ENCODE measurements around the gene PRKCH. TPM values are rescaled to one million over a fixed set of nuclear protein-coding genes. Genes with fewer than 3 reads are reported as not detected.
A peak's percentile ranks its signal among the peaks of the same experiment; 100 is the strongest.
"Not testable (repeated sequence)": the region's sequence is repeated elsewhere in the genome, so short reads cannot be mapped to it uniquely, and the experiment has no call there.

PRKCH gene
- total RNA-seq, 2 donors from 2014 or later, result 24.6 to 73.6 TPM

DNA sequence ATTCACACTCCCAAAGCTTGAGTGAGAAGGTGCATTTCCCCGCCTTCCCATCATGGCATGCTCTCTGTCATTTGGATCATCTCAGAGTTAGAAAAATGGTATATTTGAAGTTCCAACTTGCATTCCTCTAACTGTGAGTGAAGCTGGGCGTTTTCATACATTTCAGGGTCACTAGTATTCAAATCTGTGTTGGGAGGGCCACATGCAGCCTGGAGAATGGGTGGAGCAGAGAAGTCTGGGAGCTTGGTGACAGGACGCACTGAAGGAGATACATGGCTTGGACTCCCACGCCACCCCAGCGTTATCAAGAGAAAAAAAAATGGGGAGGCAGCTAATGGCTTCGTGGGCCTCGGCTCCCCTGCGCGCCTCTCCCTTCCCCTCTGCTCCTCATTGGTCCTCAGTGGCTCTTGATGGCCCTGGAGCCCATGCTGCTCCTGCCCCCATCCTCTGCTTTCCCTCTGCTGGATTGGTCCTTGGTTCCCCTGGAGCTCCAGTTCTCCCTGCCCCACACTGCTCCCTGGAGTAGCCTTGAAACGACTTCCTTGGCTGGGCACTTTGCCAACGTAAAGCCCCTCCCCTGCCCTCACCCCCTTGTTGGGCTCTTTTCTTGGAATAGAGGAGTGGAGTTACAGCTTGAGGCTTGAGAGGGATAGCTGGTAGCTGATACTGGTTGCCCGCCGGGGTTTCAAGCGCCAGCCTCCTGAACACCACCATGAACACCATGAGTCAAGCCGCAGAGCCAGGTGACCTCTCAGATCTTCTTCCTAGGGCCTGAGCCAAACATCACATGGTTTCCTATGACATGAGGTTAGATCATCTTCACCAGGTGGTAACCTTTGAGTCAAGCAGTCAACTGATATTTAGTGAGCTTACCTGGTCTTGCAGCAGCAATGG is 139.6 kb downstream of the PRKCH start:
- no peaks in the 10 kb centered on the region for H3K4me1 ChIP-seq (ENCODE audit: control insufficient read depth in 1 of 2, low read depth in 2 of 2)
- no peak overlapping the region for H3K4me3 ChIP-seq
- no peak for DNase-seq (ENCODE audit: low spot score)
- no peaks in the 10 kb centered on the region for H3K27me3 ChIP-seq (replicated peaks; ENCODE audit: insufficient read depth)
- no peaks in the 10 kb centered on the region for H3K9me3 ChIP-seq
- TF ChIP-seq, protein P1, sequence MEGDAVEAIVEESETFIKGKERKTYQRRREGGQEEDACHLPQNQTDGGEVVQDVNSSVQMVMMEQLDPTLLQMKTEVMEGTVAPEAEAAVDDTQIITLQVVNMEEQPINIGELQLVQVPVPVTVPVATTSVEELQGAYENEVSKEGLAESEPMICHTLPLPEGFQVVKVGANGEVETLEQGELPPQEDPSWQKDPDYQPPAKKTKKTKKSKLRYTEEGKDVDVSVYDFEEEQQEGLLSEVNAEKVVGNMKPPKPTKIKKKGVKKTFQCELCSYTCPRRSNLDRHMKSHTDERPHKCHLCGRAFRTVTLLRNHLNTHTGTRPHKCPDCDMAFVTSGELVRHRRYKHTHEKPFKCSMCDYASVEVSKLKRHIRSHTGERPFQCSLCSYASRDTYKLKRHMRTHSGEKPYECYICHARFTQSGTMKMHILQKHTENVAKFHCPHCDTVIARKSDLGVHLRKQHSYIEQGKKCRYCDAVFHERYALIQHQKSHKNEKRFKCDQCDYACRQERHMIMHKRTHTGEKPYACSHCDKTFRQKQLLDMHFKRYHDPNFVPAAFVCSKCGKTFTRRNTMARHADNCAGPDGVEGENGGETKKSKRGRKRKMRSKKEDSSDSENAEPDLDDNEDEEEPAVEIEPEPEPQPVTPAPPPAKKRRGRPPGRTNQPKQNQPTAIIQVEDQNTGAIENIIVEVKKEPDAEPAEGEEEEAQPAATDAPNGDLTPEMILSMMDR (IDR thresholded peaks at IDR 0.05), result no peak
- no peak overlapping the region for H3K27ac ChIP-seq
- ATAC-seq (ENCODE audit: insufficient number of reproducible peaks, low FRiP score, low read depth), result no peak
- no peaks in the 10 kb centered on the region for H3K36me3 ChIP-seq

DNA sequence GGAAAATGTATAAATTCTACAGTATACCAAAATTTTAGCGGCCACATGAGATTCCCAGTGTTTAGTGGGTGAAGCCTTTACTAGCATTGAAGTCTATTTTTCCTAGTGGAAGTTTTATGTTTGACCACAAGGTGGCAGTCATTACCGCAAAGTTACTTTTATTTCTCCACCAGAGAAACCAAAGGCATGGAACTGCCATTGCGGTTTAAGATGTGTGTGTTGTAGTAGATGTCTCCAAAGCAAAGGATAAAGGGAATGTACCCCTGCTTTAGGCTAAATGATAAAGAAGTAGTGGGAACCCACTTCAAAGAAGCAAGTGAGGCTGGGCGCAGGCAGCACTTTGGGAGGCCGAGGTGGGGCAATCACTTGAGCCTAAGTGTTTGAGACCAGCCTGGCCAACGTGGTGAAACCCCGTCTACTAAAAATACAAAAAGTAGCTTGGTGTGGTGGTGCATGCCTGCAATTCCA is 140.5 kb downstream of the PRKCH start:
- peaks cover 0 to 2% of the 10 kb centered on the region in 2 donors for H3K4me1 ChIP-seq (ENCODE audit: control insufficient read depth in 1 of 2, low read depth in 2 of 2)
- no peaks in the 10 kb centered on the region for H3K36me3 ChIP-seq
- TF ChIP-seq, protein P1 (IDR thresholded peaks at IDR 0.05), result peak; percentile 87
- no peak overlapping the region for H3K27ac ChIP-seq
- DNase-seq (ENCODE audit: low spot score) (no peak), ATAC-seq (ENCODE audit: insufficient number of reproducible peaks, low FRiP score, low read depth) (peak; percentile 25)
- no peaks in the 10 kb centered on the region for H3K9me3 ChIP-seq
- H3K27me3 ChIP-seq (replicated peaks; ENCODE audit: insufficient read depth), result no peaks in the 10 kb centered on the region
- no peak overlapping the region for H3K4me3 ChIP-seq

DNA sequence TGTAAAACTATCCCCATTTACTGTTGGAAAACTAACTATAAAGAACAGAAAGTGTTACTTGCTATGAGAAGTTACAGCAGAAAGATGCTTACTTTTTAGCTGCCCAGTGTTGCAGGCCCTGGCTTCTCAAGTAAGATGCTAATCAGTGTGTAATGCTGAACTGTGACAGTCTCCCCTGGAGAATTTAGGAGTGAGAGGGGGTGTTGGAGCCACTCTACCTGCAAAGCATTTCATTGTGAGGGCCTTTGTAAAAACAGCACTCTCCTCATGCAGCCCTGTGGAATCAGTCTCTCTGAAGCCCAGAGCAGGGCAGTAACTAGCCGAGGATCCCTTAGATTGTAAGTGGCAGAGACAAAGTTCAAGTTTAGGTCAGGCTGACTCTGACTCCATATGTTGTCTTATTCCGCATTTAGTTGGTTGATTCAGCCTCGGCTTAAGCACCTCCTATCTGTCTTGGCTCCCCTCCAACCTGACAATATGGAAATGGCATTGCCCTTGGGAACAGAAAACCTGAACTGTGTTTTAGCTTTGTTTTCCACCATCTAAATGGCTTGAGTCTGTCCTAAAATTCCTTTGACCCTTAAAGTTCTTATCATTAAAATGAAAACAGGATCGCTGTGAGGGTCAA is 141.3 kb downstream of the PRKCH start:
- no peaks in the 10 kb centered on the region for H3K27me3 ChIP-seq (replicated peaks; ENCODE audit: insufficient read depth)
- DNase-seq (ENCODE audit: low spot score) (no peak), ATAC-seq (ENCODE audit: insufficient number of reproducible peaks, low FRiP score, low read depth) (no peak)
- TF ChIP-seq, protein P1 (IDR thresholded peaks at IDR 0.05), result no peak
- H3K27ac ChIP-seq, result no peak overlapping the region
- peaks cover 0 to 5% of the 10 kb centered on the region in 2 donors for H3K4me1 ChIP-seq (ENCODE audit: control insufficient read depth in 1 of 2, low read depth in 2 of 2)
- H3K4me3 ChIP-seq, result no peak overlapping the region
- no peaks in the 10 kb centered on the region for H3K9me3 ChIP-seq
- no peaks in the 10 kb centered on the region for H3K36me3 ChIP-seq

DNA sequence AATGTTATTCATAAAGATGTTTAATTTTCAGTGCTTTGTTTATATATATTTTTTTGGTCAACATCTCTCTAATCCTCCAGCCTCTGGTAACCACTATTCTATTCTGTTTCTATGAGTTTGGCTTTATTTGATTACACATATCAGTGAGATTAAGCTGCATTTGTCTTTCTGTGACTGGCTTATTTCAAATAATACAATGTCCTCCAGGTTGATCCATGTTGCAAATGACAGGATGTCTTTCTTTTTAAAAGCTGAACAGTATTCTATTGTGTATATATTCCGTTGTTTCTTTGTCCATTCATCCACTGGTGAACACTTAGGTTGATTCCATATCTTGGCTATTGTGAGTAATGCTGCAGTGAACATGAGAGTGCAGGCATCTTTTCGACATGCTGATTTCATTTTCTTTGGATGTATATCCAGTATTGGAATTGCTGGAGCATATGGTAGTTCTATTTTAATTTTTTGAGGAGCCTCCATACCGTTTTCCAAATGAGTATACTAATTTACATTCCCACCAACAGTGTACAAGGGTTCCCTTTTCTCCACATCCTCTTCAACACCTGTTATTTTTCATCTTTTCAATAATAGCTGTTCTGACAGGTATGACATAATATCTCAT is 142.4 kb downstream of the PRKCH start:
- Histone ChIP-seq H3K4me3 (no peak overlapping the region), H3K4me1 (ENCODE audit: control insufficient read depth in 1 of 2, low read depth in 2 of 2) (peaks cover 0 to 5% of the 10 kb centered on the region in 2 donors), H3K27me3 (replicated peaks; ENCODE audit: insufficient read depth) (no peaks in the 10 kb centered on the region), H3K36me3 (no peaks in the 10 kb centered on the region), H3K9me3 (no peaks in the 10 kb centered on the region), H3K27ac (no peak overlapping the region)
- DNase-seq (ENCODE audit: low spot score) (no peak), ATAC-seq (ENCODE audit: insufficient number of reproducible peaks, low FRiP score, low read depth) (no peak)
- TF ChIP-seq, protein P1 (IDR thresholded peaks at IDR 0.05), result no peak

DNA sequence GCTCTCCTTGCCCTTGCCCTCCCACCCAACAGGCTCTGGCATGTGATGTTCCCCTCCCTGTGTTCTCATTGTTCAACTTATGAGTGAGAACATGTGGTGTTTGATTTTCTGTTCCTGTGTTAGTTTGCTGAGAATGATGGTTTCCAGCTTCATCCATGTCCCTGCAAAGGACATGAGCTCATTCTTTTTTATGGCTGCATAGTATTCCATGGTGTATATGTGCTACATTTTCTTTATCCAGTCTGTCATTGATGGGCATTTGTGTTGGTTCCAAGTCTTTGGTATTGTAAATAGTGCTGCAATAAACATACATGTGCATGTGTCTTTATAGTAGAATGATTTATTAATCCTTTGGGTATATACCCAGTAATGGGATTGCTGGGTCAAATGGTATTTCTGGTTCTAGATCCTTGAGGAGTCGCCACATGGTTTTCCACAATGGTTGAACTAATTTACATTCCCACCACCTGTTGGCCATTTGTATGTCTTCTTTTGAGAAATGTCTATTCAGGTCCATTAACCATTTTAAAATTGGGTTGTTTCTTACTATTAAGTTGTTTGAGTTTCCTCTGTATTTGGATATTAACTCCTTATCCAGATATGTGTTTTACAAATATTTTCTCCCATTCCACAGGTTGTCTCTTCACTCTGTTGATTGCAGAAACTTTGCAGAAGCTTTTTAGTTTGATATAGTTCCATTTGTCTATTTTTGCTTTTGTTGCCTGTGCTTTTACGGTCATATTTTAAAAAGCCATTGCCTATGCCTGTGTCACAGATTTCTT is 143.4 kb downstream of the PRKCH start:
- ATAC-seq (ENCODE audit: insufficient number of reproducible peaks, low FRiP score, low read depth); H3K36me3 ChIP-seq; DNase-seq (ENCODE audit: low spot score); H3K27ac ChIP-seq; H3K4me3 ChIP-seq; H3K4me1 ChIP-seq (ENCODE audit: control insufficient read depth in 1 of 2, low read depth in 2 of 2); H3K27me3 ChIP-seq (replicated peaks; ENCODE audit: insufficient read depth); H3K9me3 ChIP-seq: not testable (repeated sequence)

Measured in thoracic aorta (tissue), 2 donors.